GM12873 (cell line): ENCODE results near the gene NLGN1.

ENCODE experiments used
- CTCF ChIP-seq: IDR thresholded peaks from 2 replicates; pipeline ENCODE4 v1.5.1; 2012; ENCODE audit warnings: low read depth, mild to moderate bottlenecking, moderate library complexity, low read length, control low read depth; ENCODE audit not compliant: insufficient read depth; ENCODE audit errors: missing control alignments

The NLGN1 gene

DNA sequence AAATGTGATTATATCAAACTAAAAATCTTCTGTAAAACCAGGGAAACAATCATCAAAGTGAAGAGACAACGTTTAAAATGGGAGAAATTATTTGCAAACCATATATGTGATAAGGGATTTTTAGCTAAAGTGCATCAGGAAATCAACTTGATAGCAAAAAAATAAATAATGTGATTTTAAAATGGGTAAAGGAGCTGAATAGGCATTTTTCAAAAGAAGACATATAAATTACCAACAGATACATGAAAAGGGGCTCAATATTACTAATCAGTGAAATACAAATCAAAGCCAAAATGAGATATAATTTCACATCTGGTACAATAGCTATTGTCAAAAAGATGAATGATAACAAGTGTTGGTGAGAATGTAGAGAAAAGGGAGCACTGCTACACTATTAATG, 924.0 kb downstream of the NLGN1 start:
- TF ChIP-seq CTCF: no peak

DNA sequence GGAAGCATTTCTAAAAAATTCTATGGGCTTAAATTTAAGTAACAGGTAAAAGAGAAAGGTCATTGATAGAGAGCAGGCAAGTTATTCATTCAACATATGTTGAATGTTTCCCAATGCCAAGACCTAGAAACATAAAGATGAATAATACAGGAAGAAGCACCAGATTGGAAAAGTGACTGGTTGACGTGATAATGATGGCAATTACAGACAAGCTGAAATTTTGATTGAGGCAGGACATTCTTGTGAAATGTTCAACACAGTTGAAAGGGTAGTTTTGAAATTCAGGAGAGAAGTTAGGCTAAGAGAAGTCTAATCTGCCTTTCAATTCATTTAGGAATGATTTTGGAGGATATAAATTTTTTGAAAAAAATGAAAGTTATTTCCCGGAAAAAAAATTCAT, 925.2 kb downstream of the NLGN1 start:
- no peak for TF ChIP-seq CTCF

DNA sequence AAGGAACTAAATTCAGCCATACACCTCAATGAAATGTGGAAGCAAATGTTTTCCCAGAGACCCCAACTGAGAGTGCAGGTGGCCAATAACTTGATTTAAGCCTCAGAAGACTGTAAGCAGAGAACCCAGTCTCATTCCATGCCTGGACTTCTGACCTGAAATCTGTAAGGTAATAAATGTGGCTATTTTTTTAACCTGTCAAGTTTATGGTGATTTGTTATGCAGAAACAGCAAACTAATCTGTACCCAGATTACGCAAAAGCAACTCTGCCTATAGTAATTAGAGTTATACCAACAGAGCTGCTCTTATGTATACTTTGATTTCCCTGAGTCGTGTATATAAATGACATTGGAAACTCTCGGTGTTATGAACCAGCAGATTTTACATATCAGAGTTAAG, 927.6 kb downstream of the NLGN1 start:
- no peak for TF ChIP-seq CTCF

- no peak for TF ChIP-seq CTCF
These were observed 928.5 kb downstream of the NLGN1 start for GRCh38 chr3:174325834-174326700.

GRCh38 chr3:174329321-174329720, 931.8 kb downstream of the NLGN1 start:
- TF ChIP-seq CTCF: no peak

GRCh38 chr3:174330303-174330702, 932.8 kb downstream of the NLGN1 start:
- no peak for TF ChIP-seq CTCF

GRCh38 chr3:174331095-174331800, 933.7 kb downstream of the NLGN1 start:
- no peak for TF ChIP-seq CTCF
